A204.1 (cell line): ENCODE results near the gene ELAC1.
"Not testable (repeated sequence)": the region's sequence is repeated elsewhere in the genome, so short reads cannot be mapped to it uniquely, and the experiment has no call there.

Source experiments
- FAIRE-seq: peaks from 2 replicates; lab custom pipeline; 2012; peaks lifted over from hg19 to GRCh38; lab: Jason Lieb, UNC

The ELAC1 gene

GRCh38 chr18:50973367-50974126 is 5.7 kb downstream of the ELAC1 start:
- no peak for FAIRE-seq

- FAIRE-seq = no peak
These were observed 9.4 kb downstream of the ELAC1 start for GRCh38 chr18:50977037-50977760.

- FAIRE-seq = no peak
These were observed 13.5 kb downstream of the ELAC1 start for GRCh38 chr18:50981381-50981780.

GRCh38 chr18:50982086-50982801 is 14.4 kb downstream of the ELAC1 start:
- no peak for FAIRE-seq

- no peak for FAIRE-seq
These were observed 15.0 kb downstream of the ELAC1 start for GRCh38 chr18:50982802-50983179.

- no peak for FAIRE-seq
These were observed 18.7 kb downstream of the ELAC1 start for GRCh38 chr18:50986360-50987087.

- no peak for FAIRE-seq
These were observed 19.4 kb downstream of the ELAC1 start for GRCh38 chr18:50987261-50987660.

GRCh38 chr18:50989711-50990110 is 21.9 kb downstream of the ELAC1 start:
- no peak for FAIRE-seq

- FAIRE-seq = no peak
These were observed 24.5 kb downstream of the ELAC1 start for GRCh38 chr18:50992351-50992762.

GRCh38 chr18:50994031-50994430 is 26.2 kb downstream of the ELAC1 start:
- FAIRE-seq = no peak

GRCh38 chr18:51003174-51003573 is 35.3 kb downstream of the ELAC1 start:
- FAIRE-seq = not testable (repeated sequence)

- FAIRE-seq = no peak
These were observed 38.4 kb downstream of the ELAC1 start for GRCh38 chr18:51006061-51006818.

GRCh38 chr18:51006948-51007789 is 39.3 kb downstream of the ELAC1 start:
- FAIRE-seq = no peak

GRCh38 chr18:51007790-51008139 is 39.9 kb downstream of the ELAC1 start:
- FAIRE-seq = no peak

GRCh38 chr18:51009072-51009471 is 41.2 kb downstream of the ELAC1 start:
- no peak for FAIRE-seq

GRCh38 chr18:51010218-51010617 is 42.4 kb downstream of the ELAC1 start:
- FAIRE-seq = no peak

- FAIRE-seq = no peak
These were observed 43.9 kb downstream of the ELAC1 start for GRCh38 chr18:51011709-51012108.

GRCh38 chr18:51012441-51012840 is 44.6 kb downstream of the ELAC1 start:
- FAIRE-seq = no peak

- FAIRE-seq = no peak
These were observed 45.4 kb downstream of the ELAC1 start for GRCh38 chr18:51013259-51013658.

GRCh38 chr18:51017140-51017879 is 49.5 kb downstream of the ELAC1 start:
- no peak for FAIRE-seq
